Pancreas (tissue), 10 donors: ENCODE data around the gene ITCH. TPM values are rescaled to one million over a fixed set of nuclear protein-coding genes. Genes with fewer than 3 reads are reported as not detected.
"Not testable (repeated sequence)": the region's sequence is repeated elsewhere in the genome, so short reads cannot be mapped to it uniquely, and the experiment has no call there.

Source experiments
- ATAC-seq, 4 donors: fragments of 200-7000 bp; cut with Tn5 transposase; one replicate each; pipeline versions ENCODE4 v1.8.0 to v1.9.1; 2020; ENCODE audit warnings: mild to moderate bottlenecking in 4 of 4, moderate library complexity in 4 of 4
- DNase-seq, 6 donors: peaks; one replicate each; pipeline ENCODE4 v3.0.0-alpha.2; 2020
- FAIRE-seq: peaks from 2 replicates; lab custom pipeline; 2012; peaks lifted over from hg19 to GRCh38; lab: Jason Lieb, UNC
- H3K27ac ChIP-seq, 4 donors: fragments of 200-600 bp; sonication (generic); 1 replicate in 3 of 4; 2 replicates in 1 of 4; pipeline versions ENCODE4 v1.5.0 to v1.8.0; 2020
- H3K27me3 ChIP-seq, 4 donors: fragments of 200-600 bp; one replicate each; pipeline ENCODE4 v1.8.0; 2021
- H3K36me3 ChIP-seq, 3 donors: fragments of 200-600 bp; sonication (generic) in 1 of 3; one replicate each; pipeline versions ENCODE4 v1.5.0 to v1.8.0; 2020 to 2021
- H3K4me1 ChIP-seq, 3 donors: fragments of 200-600 bp; one replicate each; pipeline ENCODE4 v1.8.0; 2021
- H3K4me3 ChIP-seq, 4 donors: fragments of 200-600 bp; sonication (generic) in 2 of 4; one replicate each; pipeline versions ENCODE4 v1.5.0 to v1.8.0; 2020 to 2021
- H3K9me3 ChIP-seq, 4 donors: fragments of 200-600 bp; one replicate each; pipeline ENCODE4 v1.8.0; 2021
- CTCF ChIP-seq, 4 donors: fragments of 200-600 bp; sonication (generic) in 3 of 4; IDR thresholded peaks; one replicate each; pipeline versions ENCODE4 v1.5.0 to v1.8.0; 2021; ENCODE audit warnings: antibody characterized with exemption in 4 of 4
- WGBS, 2 donors: extraction: QIAGEN DNeasy Blood & Tissue Kit; methylation state at CpG; one replicate each; pipeline ENCODE4 v1.1.7; 2013; 5-methylcytosine and 5-hydroxymethylcytosine counted together
- intact Hi-C, 3 donors: fragments of 100-400 bp; cut with DNase I; formaldehyde crosslinking; loops; one replicate each; pipeline versions ENCODE4 v1.11.1 to v1.14.2; 2022
- polyA plus RNA-seq, 2 donors: library from polyadenylated mRNA; stranded (reverse); fragments of 200-250 nt; gene quantifications; one replicate each; pipeline ENCODE4 v1.2.3, GENCODE V29; 2013
- total RNA-seq, 6 donors: library from RNA; stranded (reverse); fragmentation: NEBNext Ultra II Directional in 4 of 6; extraction: Animal tissue kit (Norgen Biotek cat#: 25700) in 4 of 6; gene quantifications; one replicate each; pipeline versions ENCODE4 v1.2.1 to v1.2.4, GENCODE V29; 2021 to 2023
- donor health status: healthy with polysubstance abuse.
- donor health status: DM: no; HTN: no; CAD: no; lungs with moderate emphysema.
- donor health status: DM: no; HTN: no; CAD: no.
- donor health status: control.
- donor health status: control.
- donor health status: Bipolar disorder and iron deficiency.
- donor health status: DM: yes; HTN: yes; CAD: no.
- donor health status: DM: no; HTN: no; CAD: no.
- donor health status: DM: no; HTN: no; CAD: no.
- donor health status: DM: yes; HTN: yes; CAD: no.

Gene ITCH
- total and polyA plus RNA-seq, 8 donors, result 5.7 to 37.0 (median 20.5) TPM

- 89 to 91% methylated on average over 5 of the region's 5 CpGs for WGBS, 2 donors
Observed at GRCh38 chr20:34473262-34473883, 110.3 kb downstream of the ITCH start.

GRCh38 chr20:34475979-34476736, 113.1 kb downstream of the ITCH start:
- DNase-seq (peak; percentile 17 to 84 (median 49)), FAIRE-seq (no peak)

More at GRCh38 chr20:34473262-34473883, 110.3 kb downstream of the ITCH start:
- DNase-seq, result no peak
- no peak for FAIRE-seq
- no peaks in the 10 kb centered on the region for H3K27me3 ChIP-seq
- H3K36me3 ChIP-seq, result peaks cover 4 to 15% (median 6%) of the 10 kb centered on the region in 3 donors
- no peak for TF ChIP-seq CTCF (IDR thresholded peaks at IDR 0.05)
- H3K9me3 ChIP-seq, result no peaks in the 10 kb centered on the region
- intact Hi-C loops, result no loop called here
- H3K4me1 ChIP-seq, result no peaks in the 10 kb centered on the region
- ATAC-seq, result peak in 3 of 4 donors; percentile 28 to 53 (median 53)
- H3K27ac ChIP-seq, result no peak overlapping the region
- no peak overlapping the region for H3K4me3 ChIP-seq

GRCh38 chr20:34479627-34480026, 116.6 kb downstream of the ITCH start:
- FAIRE-seq (no peak), ATAC-seq (no peak), DNase-seq (no peak)
- Histone ChIP-seq H3K4me3 (no peak overlapping the region), H3K36me3 (peaks cover 0 to 31% (median 17%) of the 10 kb centered on the region in 3 donors), H3K27ac (no peak overlapping the region), H3K4me1 (no peaks in the 10 kb centered on the region), H3K9me3 (no peaks in the 10 kb centered on the region), H3K27me3 (no peaks in the 10 kb centered on the region)
- TF ChIP-seq CTCF (IDR thresholded peaks at IDR 0.05), result no peak
- 93 to 94% methylated on average over 4 of the region's 4 CpGs for WGBS, 2 donors
- intact Hi-C loops, result no loop called here

More at GRCh38 chr20:34475979-34476736, 113.1 kb downstream of the ITCH start:
- WGBS, 2 donors, result 28 to 38% methylated on average over 38 of the region's 38 CpGs
- no peaks in the 10 kb centered on the region for H3K27me3 ChIP-seq
- TF ChIP-seq CTCF (IDR thresholded peaks at IDR 0.05), result peak in 3 of 4 donors; percentile 26 to 43 (median 32)
- H3K36me3 ChIP-seq, result peaks cover under 1 to 13% (median 7%) of the 10 kb centered on the region in 3 donors
- no peak overlapping the region for H3K27ac ChIP-seq
- peak; percentile 81 to 98 (median 95) for ATAC-seq
- H3K4me1 ChIP-seq, result no peaks in the 10 kb centered on the region
- intact Hi-C loops, result no loop called here
- no peaks in the 10 kb centered on the region for H3K9me3 ChIP-seq
- H3K4me3 ChIP-seq, result no peak overlapping the region

GRCh38 chr20:34482154-34482553, 119.1 kb downstream of the ITCH start:
- FAIRE-seq, DNase-seq, H3K4me1 ChIP-seq, H3K27ac ChIP-seq, H3K4me3 ChIP-seq, H3K27me3 ChIP-seq, ATAC-seq, intact Hi-C loops, H3K9me3 ChIP-seq: not testable (repeated sequence)
- H3K36me3 ChIP-seq, result peaks cover 0 to 31% (median 17%) of the 10 kb centered on the region in 3 donors
- WGBS, 2 donors, result 45 to 99% methylated on average over 1 of the region's 1 CpG

GRCh38 chr20:34483585-34484220, 120.6 kb downstream of the ITCH start:
- H3K4me3 ChIP-seq, ATAC-seq, FAIRE-seq, H3K27ac ChIP-seq, H3K27me3 ChIP-seq, H3K9me3 ChIP-seq, intact Hi-C loops, DNase-seq, H3K4me1 ChIP-seq: not testable (repeated sequence)
- 97% methylated on average over 3 of the region's 3 CpGs for WGBS, 2 donors
- peaks cover 0 to 26% (median 17%) of the 10 kb centered on the region in 3 donors for H3K36me3 ChIP-seq
